Prostate gland (tissue), 2 donors: ENCODE results near the gene CPD. TPM values are rescaled to one million over a fixed set of nuclear protein-coding genes. Genes with fewer than 3 reads are reported as not detected.
"Not testable (repeated sequence)": the region's sequence is repeated elsewhere in the genome, so short reads cannot be mapped to it uniquely, and the experiment has no call there.

Source experiments
- DNase-seq: peaks from one replicate; pipeline ENCODE4 v3.0.0-alpha.2; 2019; ENCODE audit warnings: low spot score
- H3K27ac ChIP-seq, 2 donors: fragments of 200-600 bp; sonication (generic); 2 replicates each; pipeline ENCODE4 v1.5.1; 2017 to 2019
- H3K27me3 ChIP-seq: fragments of 200-600 bp; sonication (generic); replicated peaks from 2 replicates; pipeline ENCODE4 v1.5.1; 2019; ENCODE audit not compliant: insufficient read depth
- H3K36me3 ChIP-seq, 2 donors: fragments of 200-600 bp; sonication (generic); 1 replicate in 1 of 2; 2 replicates in 1 of 2; pipeline versions ENCODE4 v1.5.1 to v1.8.1; 2017 to 2019
- H3K4me1 ChIP-seq: fragments of 200-600 bp; sonication (generic); replicated peaks from 2 replicates; pipeline ENCODE4 v1.5.1; 2019
- H3K4me3 ChIP-seq, 2 donors: fragments of 200-600 bp; sonication (generic); 2 replicates each; pipeline ENCODE4 v1.5.1; 2017 to 2019
- H3K9me3 ChIP-seq: fragments of 200-600 bp; sonication (generic); 2 replicates; pipeline ENCODE4 v1.5.1; 2017
- POLR2A ChIP-seq: fragments of 450-650 bp; IDR thresholded peaks from one replicate; pipeline ENCODE4 v1.6.1; 2016; ENCODE audit warnings: antibody characterized with exemption, mild to moderate bottlenecking
- POLR2AphosphoS5 ChIP-seq: sonication (generic); formaldehyde crosslinking; IDR thresholded peaks from one replicate; pipeline ENCODE4 v1.6.1; 2017; ENCODE audit warnings: antibody characterized with exemption
- WGBS: methylation state at CpG from one replicate; pipeline ENCODE4 v1.1.5; 2018; 5-methylcytosine and 5-hydroxymethylcytosine counted together
- intact Hi-C: fragments of 100-400 bp; cut with DNase I; formaldehyde crosslinking; loops from one replicate; pipeline ENCODE4 v1.14.2; 2022
- total RNA-seq, 2 donors: library from RNA; depleted of rRNA; stranded (reverse); fragments of >200 nt; gene quantifications; one replicate each; pipeline ENCODE4 v1.1.0, GENCODE V29; 2016
- TF ChIP-seq, protein P1 (sequence below), 4 experiments: fragments of 200-600 bp in 2 of 4; fragments of 450-650 bp in 2 of 4; sonication (generic) in 2 of 4; IDR thresholded peaks; 1 replicate in 3 of 4; 2 replicates in 1 of 4; pipeline ENCODE4 v1.5.1; 2016 to 2019; ENCODE audit warnings: antibody characterized with exemption in 4 of 4, mild to moderate bottlenecking in 2 of 4, moderate library complexity in 2 of 4

The CPD gene
- total RNA-seq, 2 donors from 2014 or later: 102 to 126 TPM

- H3K4me1 ChIP-seq: no peaks in the 10 kb centered on the region
- no peak for DNase-seq
- intact Hi-C loops: no loop called here
- no peak overlapping the region for H3K4me3 ChIP-seq
- 93% methylated on average over 12 of the region's 12 CpGs for WGBS
- TF ChIP-seq, protein P1, sequence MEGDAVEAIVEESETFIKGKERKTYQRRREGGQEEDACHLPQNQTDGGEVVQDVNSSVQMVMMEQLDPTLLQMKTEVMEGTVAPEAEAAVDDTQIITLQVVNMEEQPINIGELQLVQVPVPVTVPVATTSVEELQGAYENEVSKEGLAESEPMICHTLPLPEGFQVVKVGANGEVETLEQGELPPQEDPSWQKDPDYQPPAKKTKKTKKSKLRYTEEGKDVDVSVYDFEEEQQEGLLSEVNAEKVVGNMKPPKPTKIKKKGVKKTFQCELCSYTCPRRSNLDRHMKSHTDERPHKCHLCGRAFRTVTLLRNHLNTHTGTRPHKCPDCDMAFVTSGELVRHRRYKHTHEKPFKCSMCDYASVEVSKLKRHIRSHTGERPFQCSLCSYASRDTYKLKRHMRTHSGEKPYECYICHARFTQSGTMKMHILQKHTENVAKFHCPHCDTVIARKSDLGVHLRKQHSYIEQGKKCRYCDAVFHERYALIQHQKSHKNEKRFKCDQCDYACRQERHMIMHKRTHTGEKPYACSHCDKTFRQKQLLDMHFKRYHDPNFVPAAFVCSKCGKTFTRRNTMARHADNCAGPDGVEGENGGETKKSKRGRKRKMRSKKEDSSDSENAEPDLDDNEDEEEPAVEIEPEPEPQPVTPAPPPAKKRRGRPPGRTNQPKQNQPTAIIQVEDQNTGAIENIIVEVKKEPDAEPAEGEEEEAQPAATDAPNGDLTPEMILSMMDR (IDR thresholded peaks at IDR 0.05): no peak
- no peak for TF ChIP-seq POLR2A
- TF ChIP-seq POLR2AphosphoS5: no peak
- no peaks in the 10 kb centered on the region for H3K9me3 ChIP-seq
- H3K36me3 ChIP-seq: no peaks in the 10 kb centered on the region
- no peak overlapping the region for H3K27ac ChIP-seq
- no peaks in the 10 kb centered on the region for H3K27me3 ChIP-seq
These were observed 71.6 kb downstream of the CPD start for GRCh38 chr17:30450125-30451027.

- Histone ChIP-seq H3K27me3 (no peaks in the 10 kb centered on the region), H3K4me1 (no peaks in the 10 kb centered on the region), H3K9me3 (no peaks in the 10 kb centered on the region), H3K4me3 (no peak overlapping the region), H3K27ac (no peak overlapping the region), H3K36me3 (peaks cover 0 to 4% of the 10 kb centered on the region in 2 donors)
- intact Hi-C loops: no loop called here
- no peak for DNase-seq
- 92% methylated on average over 4 of the region's 4 CpGs for WGBS
- TF ChIP-seq, protein P1 (IDR thresholded peaks at IDR 0.05): no peak
- TF ChIP-seq POLR2A: no peak
- TF ChIP-seq POLR2AphosphoS5: no peak
These were observed 75.9 kb downstream of the CPD start for GRCh38 chr17:30454635-30455034.

GRCh38 chr17:30458371-30458770 lies 79.6 kb downstream of the CPD start:
- no peaks in the 10 kb centered on the region for H3K9me3 ChIP-seq
- TF ChIP-seq, protein P1 (IDR thresholded peaks at IDR 0.05): no peak
- TF ChIP-seq POLR2A (no peak), POLR2AphosphoS5 (no peak)
- intact Hi-C loops: no loop called here
- no peaks in the 10 kb centered on the region for H3K27me3 ChIP-seq
- no peak for DNase-seq
- WGBS: 77% methylated on average over 6 of the region's 6 CpGs
- no peak overlapping the region for H3K27ac ChIP-seq
- H3K4me3 ChIP-seq: no peak overlapping the region
- peaks cover 0 to 4% of the 10 kb centered on the region in 2 donors for H3K36me3 ChIP-seq
- H3K4me1 ChIP-seq: no peaks in the 10 kb centered on the region

- H3K36me3 ChIP-seq, DNase-seq, H3K4me1 ChIP-seq, H3K9me3 ChIP-seq, H3K27me3 ChIP-seq, H3K27ac ChIP-seq, H3K4me3 ChIP-seq, intact Hi-C loops: not testable (repeated sequence)
- WGBS: 95% methylated on average over 5 of the region's 5 CpGs
These were observed 80.2 kb downstream of the CPD start for GRCh38 chr17:30458797-30459413.

DNA sequence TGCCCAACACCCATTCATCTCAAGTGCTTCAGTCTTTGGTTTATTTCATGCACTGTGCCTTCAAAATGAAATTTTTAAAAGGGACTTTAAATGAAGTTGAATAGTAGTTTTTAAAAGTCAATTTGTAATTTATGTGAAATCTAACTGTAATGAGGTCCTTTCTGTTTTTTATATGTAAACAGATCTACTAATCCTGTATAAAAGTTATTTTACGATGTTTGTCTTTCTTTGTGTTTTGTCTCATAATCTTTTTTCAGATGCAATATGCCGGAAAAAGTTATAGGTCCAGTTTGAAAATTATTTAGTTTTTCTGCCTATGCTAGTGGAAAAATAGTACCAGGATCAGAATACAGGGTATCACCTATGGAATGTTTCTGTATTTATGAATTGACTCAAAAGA lies 89.7 kb downstream of the CPD start:
- 40% methylated on average over 2 of the region's 2 CpGs for whole genome bisulfite sequencing

More for the DNA sequence above, 89.7 kb downstream of the CPD start:
- intact Hi-C loops: no loop called here
- H3K36me3 ChIP-seq: no peaks in the 10 kb centered on the region
- H3K4me1 ChIP-seq: no peaks in the 10 kb centered on the region
- no peak overlapping the region for H3K27ac ChIP-seq
- TF ChIP-seq POLR2AphosphoS5 (no peak), POLR2A (no peak)
- TF ChIP-seq, protein P1 (IDR thresholded peaks at IDR 0.05): no peak
- no peak for DNase-seq
- H3K4me3 ChIP-seq: no peak overlapping the region
- no peaks in the 10 kb centered on the region for H3K9me3 ChIP-seq
- no peaks in the 10 kb centered on the region for H3K27me3 ChIP-seq
